Dedifferentiated amniotic fluid mesenchymal stem cell (primary cell): ENCODE results near the gene EPS8.

Source experiments
- DNase-seq: peaks from one replicate; pipeline ENCODE4 v3.0.0-alpha.2; 2016; ENCODE audit errors: extremely low spot score

Gene EPS8

GRCh38 chr12:15691388-15691787 is 97.8 kb downstream of the EPS8 start:
- no peak for DNase-seq

GRCh38 chr12:15690320-15690719 is 98.9 kb downstream of the EPS8 start:
- no peak for DNase-seq

- no peak for DNase-seq
Measured at GRCh38 chr12:15689751-15690191, 99.4 kb downstream of the EPS8 start.

GRCh38 chr12:15688838-15689625 is 100.2 kb downstream of the EPS8 start:
- no peak for DNase-seq

- no peak for DNase-seq
Measured at GRCh38 chr12:15688202-15688736, 100.9 kb downstream of the EPS8 start.

GRCh38 chr12:15687583-15687982 is 101.6 kb downstream of the EPS8 start:
- DNase-seq: no peak

GRCh38 chr12:15684896-15685658 is 104.1 kb downstream of the EPS8 start:
- no peak for DNase-seq

GRCh38 chr12:15682826-15683225 is 106.4 kb downstream of the EPS8 start:
- no peak for DNase-seq

- no peak for DNase-seq
Measured at GRCh38 chr12:15679151-15679550, 110.0 kb downstream of the EPS8 start.

- DNase-seq: no peak
Measured at GRCh38 chr12:15677726-15678201, 111.4 kb downstream of the EPS8 start.

GRCh38 chr12:15677228-15677627 is 112.0 kb downstream of the EPS8 start:
- no peak for DNase-seq

- DNase-seq: no peak
Measured at GRCh38 chr12:15672671-15673270, 116.4 kb downstream of the EPS8 start.

- no peak for DNase-seq
Measured at GRCh38 chr12:15670756-15671155, 118.4 kb downstream of the EPS8 start.

GRCh38 chr12:15669256-15669948 is 119.8 kb downstream of the EPS8 start:
- no peak for DNase-seq

GRCh38 chr12:15664491-15664890 is 124.7 kb downstream of the EPS8 start:
- no peak for DNase-seq

GRCh38 chr12:15662983-15663659 is 126.1 kb downstream of the EPS8 start:
- DNase-seq: no peak

GRCh38 chr12:15662303-15662980 is 126.7 kb downstream of the EPS8 start:
- peak; percentile 85 for DNase-seq

- no peak for DNase-seq
Measured at GRCh38 chr12:15651371-15651770, 137.8 kb downstream of the EPS8 start.

GRCh38 chr12:15650399-15651128 is 138.6 kb downstream of the EPS8 start:
- DNase-seq: no peak

- DNase-seq: no peak
Measured at GRCh38 chr12:15649347-15649746, 139.8 kb downstream of the EPS8 start.
